OCI-LY7 (cell line): ENCODE measurements around the gene MGMT. TPM values are rescaled to one million over a fixed set of nuclear protein-coding genes. Genes with fewer than 3 reads are reported as not detected.

ENCODE experiments used
- BruUV-seq: library from RNA; stranded (reverse); fragments of 400-500 nt; replicated peaks from 2 replicates; lab custom pipeline; 2021; lab: Mats Ljungman, UMichigan
- CTCF ChIA-PET: fragments of 300-600 bp; sonication (Branson Sonifier 250); formaldehyde crosslinking; loops from one replicate; lab custom pipeline; 2022; ENCODE audit warnings: antibody characterized with exemption; ENCODE audit not compliant: unreplicated experiment; lab: Charles Lee
- POLR2A ChIA-PET: fragments of 300-600 bp; sonication (Branson Sonifier 250); formaldehyde crosslinking; loops from one replicate; lab custom pipeline; 2022; ENCODE audit warnings: antibody characterized with exemption; lab: Charles Lee
- DNase-seq: peaks from one replicate; pipeline ENCODE4 v3.0.0-alpha.2; 2015; ENCODE audit warnings: low spot score
- H2AFZ ChIP-seq: fragments of 200-600 bp; sonication (generic), shearing (Covaris generic); 2 replicates; pipeline ENCODE4 v1.6.1; 2014; ENCODE audit warnings: mild to moderate bottlenecking, antibody characterized with exemption, low read length, moderate library complexity
- H3K27ac ChIP-seq: fragments of 200-600 bp; sonication (generic); 2 replicates; pipeline ENCODE4 v1.5.1; 2014; ENCODE audit warnings: mixed run types, low read depth, mild to moderate bottlenecking, moderate library complexity, low read length, inconsistent platforms; ENCODE audit not compliant: poor library complexity, severe bottlenecking
- H3K36me3 ChIP-seq: fragments of 200-600 bp; sonication (generic); 2 replicates; pipeline ENCODE4 v1.6.1; 2014; ENCODE audit warnings: mild to moderate bottlenecking, antibody characterized with exemption, low read length, moderate library complexity, mixed read lengths; ENCODE audit not compliant: insufficient read depth
- H3K4me1 ChIP-seq: fragments of 200-600 bp; sonication (generic); 2 replicates; pipeline ENCODE4 v1.5.1; 2014; ENCODE audit warnings: mild to moderate bottlenecking, low read length; ENCODE audit not compliant: insufficient read depth, poor library complexity, severe bottlenecking
- H3K4me2 ChIP-seq: fragments of 200-600 bp; sonication (generic); 2 replicates; pipeline ENCODE4 v1.6.1; 2014; ENCODE audit warnings: mild to moderate bottlenecking, low read length
- H3K4me3 ChIP-seq: fragments of 200-600 bp; sonication (generic); 2 replicates; pipeline ENCODE4 v1.5.1; 2014; ENCODE audit warnings: mild to moderate bottlenecking, low read depth, low read length; ENCODE audit not compliant: poor library complexity, severe bottlenecking
- H3K79me2 ChIP-seq: fragments of 200-600 bp; sonication (generic); 2 replicates; pipeline ENCODE4 v1.6.1; 2016; ENCODE audit warnings: low read depth, mild to moderate bottlenecking, low read length, moderate library complexity, mixed read lengths; ENCODE audit not compliant: insufficient read depth
- H3K9me2 ChIP-seq: fragments of 200-600 bp; sonication (generic); 2 replicates; pipeline ENCODE4 v1.6.1; 2016; ENCODE audit warnings: mild to moderate bottlenecking, low read length, mixed read lengths; ENCODE audit not compliant: insufficient read depth
- H3K9me3 ChIP-seq: fragments of 200-600 bp; sonication (generic); 2 replicates; pipeline ENCODE4 v1.6.1; 2014; ENCODE audit warnings: mild to moderate bottlenecking, mixed run types, low read length, mixed read lengths
- H4K20me1 ChIP-seq: fragments of 200-600 bp; sonication (generic); 2 replicates; pipeline ENCODE4 v1.6.1; 2014; ENCODE audit warnings: mild to moderate bottlenecking, antibody characterized with exemption, low read length, moderate library complexity, mixed read lengths; ENCODE audit not compliant: insufficient read depth
- CTCF ChIP-seq: fragments of 200-600 bp; sonication (generic); conservative IDR thresholded peaks from 2 replicates; pipeline ENCODE4 v1.5.1; 2014; ENCODE audit warnings: mild to moderate bottlenecking, antibody characterized with exemption, low read length, moderate library complexity, mixed read lengths
- EZH2phosphoT487 ChIP-seq: fragments of 200-600 bp; sonication (generic); IDR thresholded peaks from 2 replicates; pipeline ENCODE4 v1.6.1; 2018; ENCODE audit warnings: low read depth, borderline replicate concordance, mild to moderate bottlenecking, mixed run types, antibody characterized with exemption, low read length, moderate library complexity, mixed read lengths
- intact Hi-C: fragments of 100-400 bp; cut with micrococcal nuclease; formaldehyde crosslinking; loops from one replicate; pipeline ENCODE4 v1.10.0; 2022; ENCODE audit not compliant: unreplicated experiment
- total RNA-seq, 2 experiments: library from RNA; depleted of rRNA in 1 of 2; stranded (reverse); fragments of >200 nt in 1 of 2; shearing (Covaris generic) in 1 of 2; gene quantifications; 2 replicates each; pipeline ENCODE4 v1.2.3, GENCODE V29; 2014 to 2022

MGMT gene
- total RNA-seq, 2 experiments from 2014 or later = 19.7 to 25.0 TPM

DNA sequence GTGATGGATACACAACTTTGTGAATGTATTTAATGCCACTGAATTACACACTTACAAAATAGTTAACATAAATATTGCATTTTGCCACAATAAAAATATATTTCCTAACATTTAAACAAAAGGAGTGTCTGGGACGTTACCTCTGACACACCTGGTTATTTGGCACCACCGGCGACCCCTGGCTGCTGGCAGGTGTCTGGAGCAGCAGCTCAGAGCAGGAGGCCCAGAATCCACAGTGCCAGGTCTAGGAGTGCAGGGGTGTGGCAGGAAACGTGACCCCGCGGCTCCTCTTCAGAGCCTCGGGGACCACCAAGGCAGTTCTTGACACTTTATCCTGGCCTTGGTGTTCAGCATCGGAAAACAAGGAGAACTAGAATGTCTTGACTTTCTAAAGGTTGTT lies 46.3 kb downstream of the MGMT start:
- Histone ChIP-seq H3K9me2 (no peaks in the 10 kb centered on the region), H3K9me3 (no peaks in the 10 kb centered on the region), H2AFZ (no peak overlapping the region), H3K4me1 (no peaks in the 10 kb centered on the region), H3K36me3 (no peaks in the 10 kb centered on the region), H3K27ac (no peak overlapping the region), H3K79me2 (no peaks in the 10 kb centered on the region), H3K4me2 (no peak overlapping the region), H3K4me3 (no peak overlapping the region), H4K20me1 (no peaks in the 10 kb centered on the region)
- intact Hi-C loops = no loop called here
- ChIA-PET POLR2A (no interaction called here), CTCF (no interaction called here)
- no TSS peak for BruUV-seq
- no peak for DNase-seq
- TF ChIP-seq EZH2phosphoT487 (no peak), CTCF (no peak)

DNA sequence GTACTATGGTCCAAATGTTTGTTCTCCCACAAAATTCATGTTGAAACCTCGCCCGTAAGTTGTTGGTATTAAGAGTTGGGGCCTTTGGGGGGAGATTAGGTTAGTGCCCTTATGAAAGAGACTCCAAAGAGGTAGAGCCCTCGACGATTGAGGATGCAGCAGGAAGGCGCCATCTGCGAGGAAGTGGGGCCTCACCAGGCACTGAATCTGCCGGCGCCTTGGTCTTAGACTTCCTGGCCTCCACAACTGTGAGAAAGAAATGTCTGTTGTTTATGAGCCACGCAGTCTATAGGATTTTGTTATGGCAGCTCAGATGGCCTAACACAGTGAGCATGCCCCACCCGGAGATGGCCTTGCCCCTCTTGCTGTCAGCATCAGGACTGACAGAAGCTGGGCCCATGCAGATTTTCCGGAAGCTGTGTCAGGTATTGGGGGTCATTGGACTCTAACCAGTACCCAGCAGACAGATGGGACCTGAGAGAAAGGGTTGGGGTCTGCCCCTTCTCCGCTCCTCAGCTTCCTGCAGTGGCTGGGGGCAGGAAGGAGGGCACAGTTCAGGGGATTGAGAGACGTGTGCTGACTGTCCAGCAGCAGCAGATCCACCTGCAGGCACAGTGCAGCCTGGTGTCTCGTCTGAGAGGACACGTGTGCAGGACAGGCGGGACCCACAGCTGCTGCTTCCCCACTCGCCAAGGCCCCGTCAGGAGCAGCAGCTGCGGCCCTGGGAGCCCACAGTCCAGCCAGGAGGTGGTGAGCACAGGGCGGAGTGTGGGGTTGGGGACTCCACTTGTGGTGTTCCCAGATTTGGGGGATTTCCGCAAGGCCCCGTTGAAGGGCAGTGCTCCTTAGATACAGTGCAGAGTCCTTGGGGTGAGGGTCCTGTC lies 47.8 kb downstream of the MGMT start:
- no peak for TF ChIP-seq CTCF
- TF ChIP-seq EZH2phosphoT487 = no peak
- DNase-seq = no peak
- Histone ChIP-seq H3K9me3 (0 out of 2 replicates have a peak, but pooled peaks cover 3% of the 10 kb centered on the region), H3K4me3 (no peak overlapping the region), H3K79me2 (no peaks in the 10 kb centered on the region), H4K20me1 (no peaks in the 10 kb centered on the region), H2AFZ (no peak overlapping the region), H3K4me1 (no peaks in the 10 kb centered on the region), H3K27ac (no peak overlapping the region), H3K9me2 (no peaks in the 10 kb centered on the region), H3K36me3 (no peaks in the 10 kb centered on the region), H3K4me2 (no peak overlapping the region)
- ChIA-PET CTCF (no interaction called here), POLR2A (no interaction called here)
- intact Hi-C loops = no loop called here
- BruUV-seq = no TSS peak
